Heart right ventricle (tissue), 16 donors: Measurements from ENCODE around the gene DEPDC7. TPM values are rescaled to one million over a fixed set of nuclear protein-coding genes. Genes with fewer than 3 reads are reported as not detected.

Experiments used
- ATAC-seq, 8 donors: fragments of 200-7000 bp; cut with Tn5 transposase; one replicate each; pipeline ENCODE4 v1.9.1; 2020; ENCODE audit warnings: mild to moderate bottlenecking in 8 of 8, moderate library complexity in 8 of 8, moderate number of reproducible peaks in 1 of 8
- DNase-seq, 2 donors: peaks; one replicate each; pipeline ENCODE4 v3.0.0-alpha.2; 2020
- H3K27ac ChIP-seq, 10 donors: fragments of 200-600 bp; sonication (generic) in 2 of 10; one replicate each; pipeline versions ENCODE4 v1.5.0 to v1.8.0; 2020 to 2022; ENCODE audit warnings: mild to moderate bottlenecking in 3 of 10
- H3K27me3 ChIP-seq, 7 donors: fragments of 200-600 bp; one replicate each; pipeline ENCODE4 v1.8.0; 2021 to 2022; ENCODE audit warnings: mild to moderate bottlenecking in 2 of 7
- H3K36me3 ChIP-seq, 9 donors: fragments of 200-600 bp; sonication (generic) in 1 of 9; one replicate each; pipeline versions ENCODE4 v1.5.0 to v1.8.0; 2020 to 2022; ENCODE audit warnings: mild to moderate bottlenecking in 2 of 9
- H3K4me1 ChIP-seq, 9 donors: fragments of 200-600 bp; sonication (generic) in 1 of 9; one replicate each; pipeline versions ENCODE4 v1.5.0 to v1.8.0; 2020 to 2022; ENCODE audit warnings: mild to moderate bottlenecking in 4 of 9
- H3K4me3 ChIP-seq, 10 donors: fragments of 200-600 bp; sonication (generic) in 2 of 10; one replicate each; pipeline versions ENCODE4 v1.5.0 to v1.8.0; 2020 to 2022; ENCODE audit warnings: mild to moderate bottlenecking in 7 of 10, moderate library complexity in 2 of 10
- H3K9me3 ChIP-seq, 11 donors: fragments of 200-600 bp in 10 of 11; sonication (generic) in 2 of 11; one replicate each; pipeline versions ENCODE4 v1.5.0 to v1.8.0; 2013 to 2022; ENCODE audit warnings: mild to moderate bottlenecking in 2 of 11, control low read depth in 1 of 11, moderate library complexity in 1 of 11
- WGBS, 2 donors: extraction: QIAGEN DNeasy Blood & Tissue Kit; methylation state at CpG; one replicate each; pipeline ENCODE4 v1.1.7; 2013; ENCODE audit warnings: inconsistent platforms in 1 of 2; 5-methylcytosine and 5-hydroxymethylcytosine counted together
- intact Hi-C, 10 donors: fragments of 100-400 bp; cut with DNase I; formaldehyde crosslinking; loops; one replicate each; pipeline versions ENCODE4 v1.11.1 to v1.14.2; 2022
- polyA plus RNA-seq, 2 donors: library from polyadenylated mRNA; stranded (reverse); fragments of 200-250 nt; gene quantifications; one replicate each; pipeline ENCODE4 v1.2.3, GENCODE V29; 2013
- total RNA-seq, 10 donors: library from RNA; stranded (reverse); fragmentation: NEBNext Ultra II Directional in 3 of 10; extraction: Animal tissue kit (Norgen Biotek cat#: 25700) in 3 of 10; gene quantifications; one replicate each; pipeline versions ENCODE4 v1.2.1 to v1.2.4, GENCODE V29; 2021 to 2023
- TF ChIP-seq, protein P1 (sequence below), 9 donors: fragments of 200-600 bp; sonication (generic) in 2 of 9; IDR thresholded peaks; one replicate each; pipeline versions ENCODE4 v1.5.0 to v1.8.0; 2021 to 2022; ENCODE audit warnings: antibody characterized with exemption in 9 of 9, mild to moderate bottlenecking in 5 of 9, moderate library complexity in 1 of 9
- donor health status: Arrhythmogenic right ventricular cardiomyopathy.
- donor health status: ischemic (EF 13 %, LVEDD 7.1; RV severe dilation, severe dysfunction).
- donor health status: healthy with polysubstance abuse.
- donor health status: DM: no; HTN: yes; CAD: no.
- donor health status: DM: no; HTN: no; CAD: no.
- donor health status: ischemic (EF 25% LVEDD 6.9; RV normal size, moderate dysfunction).
- donor health status: ischemic (EF 25% LVEDD 5.7; RV mildly dilated, moderate dysfunction).
- donor health status: healthy.
- donor health status: DM: yes; HTN: yes; CAD: no.
- donor health status: Ischemic cardiomyopathy.
- donor health status: ischemic (EF 35%, LVEDD 5.7; RV mildly dilated, moderate dysfunction).
- donor health status: nonischemic (EF 11% LVEDD 7.7; RV severe dilation, severe dysfunction).
- donor health status: DM: yes; HTN: yes; CAD: no.
- donor health status: PGD.
- donor health status: ischemic (EF 29% LVEDD 5.4; RV normal size, mild dysfunction).
- donor health status: nonischemic (EF 23%, LVEDD 6.1; RV moderate dilation, normal function).

The DEPDC7 gene
- total and polyA plus RNA-seq, 12 donors, result 0.17 to 1.5 (median 0.31) TPM; not detected in 4

DNA sequence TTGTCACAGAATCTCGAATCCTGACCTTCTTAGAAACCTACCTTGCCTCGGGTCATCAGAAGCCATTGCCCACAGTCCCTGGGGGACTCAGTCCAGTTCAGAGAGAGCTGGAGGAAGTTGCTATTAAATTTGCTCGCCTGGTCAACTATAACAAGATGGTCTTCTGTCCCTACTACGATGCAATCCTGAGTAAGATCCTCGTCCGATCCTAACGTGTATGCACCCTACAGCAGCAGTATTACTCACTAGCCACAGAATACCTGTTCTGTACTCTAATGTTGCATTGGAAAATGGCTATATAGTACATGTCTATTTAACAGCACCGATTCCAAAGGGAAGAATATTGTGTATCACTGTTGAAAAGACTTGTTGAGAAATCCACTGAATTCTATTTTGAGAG lies 56.8 kb downstream of the DEPDC7 start:
- TF ChIP-seq, protein P1, sequence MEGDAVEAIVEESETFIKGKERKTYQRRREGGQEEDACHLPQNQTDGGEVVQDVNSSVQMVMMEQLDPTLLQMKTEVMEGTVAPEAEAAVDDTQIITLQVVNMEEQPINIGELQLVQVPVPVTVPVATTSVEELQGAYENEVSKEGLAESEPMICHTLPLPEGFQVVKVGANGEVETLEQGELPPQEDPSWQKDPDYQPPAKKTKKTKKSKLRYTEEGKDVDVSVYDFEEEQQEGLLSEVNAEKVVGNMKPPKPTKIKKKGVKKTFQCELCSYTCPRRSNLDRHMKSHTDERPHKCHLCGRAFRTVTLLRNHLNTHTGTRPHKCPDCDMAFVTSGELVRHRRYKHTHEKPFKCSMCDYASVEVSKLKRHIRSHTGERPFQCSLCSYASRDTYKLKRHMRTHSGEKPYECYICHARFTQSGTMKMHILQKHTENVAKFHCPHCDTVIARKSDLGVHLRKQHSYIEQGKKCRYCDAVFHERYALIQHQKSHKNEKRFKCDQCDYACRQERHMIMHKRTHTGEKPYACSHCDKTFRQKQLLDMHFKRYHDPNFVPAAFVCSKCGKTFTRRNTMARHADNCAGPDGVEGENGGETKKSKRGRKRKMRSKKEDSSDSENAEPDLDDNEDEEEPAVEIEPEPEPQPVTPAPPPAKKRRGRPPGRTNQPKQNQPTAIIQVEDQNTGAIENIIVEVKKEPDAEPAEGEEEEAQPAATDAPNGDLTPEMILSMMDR (IDR thresholded peaks at IDR 0.05), result no peak
- H3K27me3 ChIP-seq, result no peaks in the 10 kb centered on the region
- no peaks in the 10 kb centered on the region for H3K9me3 ChIP-seq
- ATAC-seq (no peak), DNase-seq (no peak)
- WGBS, 2 donors, result 90 to 92% methylated on average over 8 of the region's 8 CpGs
- H3K27ac ChIP-seq, result no peak overlapping the region
- H3K4me3 ChIP-seq, result no peak overlapping the region
- peaks cover 0 to 100% (median 45%) of the 10 kb centered on the region in 9 donors for H3K36me3 ChIP-seq
- intact Hi-C loops, result no loop called here
- H3K4me1 ChIP-seq, result no peaks in the 10 kb centered on the region

Other genes with a start within 250 kb of the DEPDC7 start
- gene CCDC73, start 221.2 kb upstream of the DEPDC7 start, total RNA-seq, result not detected
- under 1 TPM in 1 of 2 donors, not detected in 1; 0.01 TPM for gene CCDC73, start 221.2 kb upstream of the DEPDC7 start, polyA plus RNA-seq
- 1 to 10 TPM in 1 of 10 donors, under 1 TPM in 8, not detected in 1; 0.08 to 1.3 (median 0.32) TPM for gene PRRG4, start 186.0 kb upstream of the DEPDC7 start, total RNA-seq
- under 1 TPM; 0.14 to 0.80 TPM for gene PRRG4, start 186.0 kb upstream of the DEPDC7 start, polyA plus RNA-seq
- 10 to 100 TPM; 14.2 to 23.8 (median 20.4) TPM for gene QSER1, start 123.1 kb upstream of the DEPDC7 start, total RNA-seq
- gene QSER1, start 123.1 kb upstream of the DEPDC7 start, polyA plus RNA-seq, result 1 to 10 TPM; 2.5 to 2.7 TPM
- gene TCP11L1, start 23.7 kb downstream of the DEPDC7 start, total RNA-seq, result 1 to 10 TPM; 5.0 to 9.2 (median 6.5) TPM
- 1 to 10 TPM; 2.8 to 3.9 TPM for gene TCP11L1, start 23.7 kb downstream of the DEPDC7 start, polyA plus RNA-seq
- 10 to 100 TPM in 9 of 10 donors, 1 to 10 TPM in 1; 8.6 to 16.0 (median 12.7) TPM for gene CSTF3, start 145.6 kb downstream of the DEPDC7 start, total RNA-seq
- gene CSTF3, start 145.6 kb downstream of the DEPDC7 start, polyA plus RNA-seq, result 10 to 100 TPM; 10.6 to 46.1 TPM
- gene HIPK3, start 241.5 kb downstream of the DEPDC7 start, total RNA-seq, result 100 to 1,000 TPM; 240 to 334 (median 290) TPM
- gene HIPK3, start 241.5 kb downstream of the DEPDC7 start, polyA plus RNA-seq, result 10 to 100 TPM; 15.9 to 32.4 TPM